ENCODE results near the gene SSUH2. TPM values are rescaled to one million over a fixed set of nuclear protein-coding genes. Genes with fewer than 3 reads are reported as not detected.

SSUH2 gene
- total and polyA plus RNA-seq, 2 of the 13 experiments (the other 11 are each of a cell fraction or from before 2014, with no cell fraction given): 38.1 to 136 TPM

- TF ChIP-seq ZNF790 (CRISPR knock-in tag; IDR thresholded peaks at IDR 0.05; ENCODE audit: borderline replicate concordance) (no peak), RFXAP (CRISPR knock-in tag; IDR thresholded peaks at IDR 0.05; ENCODE audit: borderline replicate concordance) (peak; percentile 81), KMT2A (CRISPR knock-in tag; IDR thresholded peaks at IDR 0.05) (no peak), RFX5 (IDR thresholded peaks at IDR 0.05; ENCODE audit: low read depth, low read length) (peak; percentile 27; the same call in 1 of the 2 replicates), ZNF446 (CRISPR knock-in tag; IDR thresholded peaks at IDR 0.05) (no peak), ZNF138 (CRISPR knock-in tag; IDR thresholded peaks at IDR 0.05; ENCODE audit: low read depth) (no peak), KDM5A (IDR thresholded peaks at IDR 0.05; ENCODE audit: borderline replicate concordance, low read length) (peak; percentile 34; the same call in 1 of the 2 replicates), PPARG (CRISPR knock-in tag; conservative IDR thresholded peaks at IDR 0.05) (peak; percentile 62; the same call in 1 of the 2 replicates), ZNF530 (CRISPR knock-in tag; IDR thresholded peaks at IDR 0.05; ENCODE audit: low read depth) (no peak), ZFP82 (CRISPR knock-in tag; IDR thresholded peaks at IDR 0.05; ENCODE audit: borderline replicate concordance) (no peak), ZNF776 (CRISPR knock-in tag; IDR thresholded peaks at IDR 0.05) (no peak), ZNF674 (CRISPR knock-in tag; IDR thresholded peaks at IDR 0.05; ENCODE audit: low read depth) (no peak), KLF15 (CRISPR knock-in tag; IDR thresholded peaks at IDR 0.05; ENCODE audit: borderline replicate concordance) (no peak), HNRNPUL1 (IDR thresholded peaks at IDR 0.05; ENCODE audit: low read depth, low read length) (no peak), ZNF274 (CRISPR knock-in tag; IDR thresholded peaks at IDR 0.05) (peak; percentile 85), ZBTB8A (CRISPR knock-in tag; IDR thresholded peaks at IDR 0.05; ENCODE audit: borderline replicate concordance, low read depth) (0 out of 2 replicates have a peak, but pooled peaks have one; percentile 57), YEATS2 (CRISPR knock-in tag; IDR thresholded peaks at IDR 0.05; ENCODE audit: borderline replicate concordance) (peak; percentile 76; the same call in 1 of the 2 replicates), NRL (CRISPR knock-in tag; IDR thresholded peaks at IDR 0.05; ENCODE audit: borderline replicate concordance) (peak; percentile 68; the same call in 1 of the 2 replicates), STAT5B (CRISPR knock-in tag; IDR thresholded peaks at IDR 0.05) (no peak), HNRNPH1 (optimal IDR thresholded peaks at IDR 0.05; ENCODE audit: low read depth, low read length) (no peak), HOXA7 (CRISPR knock-in tag; IDR thresholded peaks at IDR 0.05) (no peak)
- TF ChIP-seq, protein P1, sequence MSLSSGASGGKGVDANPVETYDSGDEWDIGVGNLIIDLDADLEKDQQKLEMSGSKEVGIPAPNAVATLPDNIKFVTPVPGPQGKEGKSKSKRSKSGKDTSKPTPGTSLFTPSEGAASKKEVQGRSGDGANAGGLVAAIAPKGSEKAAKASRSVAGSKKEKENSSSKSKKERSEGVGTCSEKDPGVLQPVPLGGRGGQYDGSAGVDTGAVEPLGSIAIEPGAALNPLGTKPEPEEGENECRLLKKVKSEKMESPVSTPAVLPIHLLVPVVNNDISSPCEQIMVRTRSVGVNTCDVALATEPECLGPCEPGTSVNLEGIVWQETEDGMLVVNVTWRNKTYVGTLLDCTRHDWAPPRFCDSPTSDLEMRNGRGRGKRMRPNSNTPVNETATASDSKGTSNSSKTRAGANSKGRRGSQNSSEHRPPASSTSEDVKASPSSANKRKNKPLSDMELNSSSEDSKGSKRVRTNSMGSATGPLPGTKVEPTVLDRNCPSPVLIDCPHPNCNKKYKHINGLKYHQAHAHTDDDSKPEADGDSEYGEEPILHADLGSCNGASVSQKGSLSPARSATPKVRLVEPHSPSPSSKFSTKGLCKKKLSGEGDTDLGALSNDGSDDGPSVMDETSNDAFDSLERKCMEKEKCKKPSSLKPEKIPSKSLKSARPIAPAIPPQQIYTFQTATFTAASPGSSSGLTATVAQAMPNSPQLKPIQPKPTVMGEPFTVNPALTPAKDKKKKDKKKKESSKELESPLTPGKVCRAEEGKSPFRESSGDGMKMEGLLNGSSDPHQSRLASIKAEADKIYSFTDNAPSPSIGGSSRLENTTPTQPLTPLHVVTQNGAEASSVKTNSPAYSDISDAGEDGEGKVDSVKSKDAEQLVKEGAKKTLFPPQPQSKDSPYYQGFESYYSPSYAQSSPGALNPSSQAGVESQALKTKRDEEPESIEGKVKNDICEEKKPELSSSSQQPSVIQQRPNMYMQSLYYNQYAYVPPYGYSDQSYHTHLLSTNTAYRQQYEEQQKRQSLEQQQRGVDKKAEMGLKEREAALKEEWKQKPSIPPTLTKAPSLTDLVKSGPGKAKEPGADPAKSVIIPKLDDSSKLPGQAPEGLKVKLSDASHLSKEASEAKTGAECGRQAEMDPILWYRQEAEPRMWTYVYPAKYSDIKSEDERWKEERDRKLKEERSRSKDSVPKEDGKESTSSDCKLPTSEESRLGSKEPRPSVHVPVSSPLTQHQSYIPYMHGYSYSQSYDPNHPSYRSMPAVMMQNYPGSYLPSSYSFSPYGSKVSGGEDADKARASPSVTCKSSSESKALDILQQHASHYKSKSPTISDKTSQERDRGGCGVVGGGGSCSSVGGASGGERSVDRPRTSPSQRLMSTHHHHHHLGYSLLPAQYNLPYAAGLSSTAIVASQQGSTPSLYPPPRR (CRISPR knock-in tag; IDR thresholded peaks at IDR 0.05; ENCODE audit: borderline replicate concordance): peak; percentile 76
- TF ChIP-seq, protein P2, sequence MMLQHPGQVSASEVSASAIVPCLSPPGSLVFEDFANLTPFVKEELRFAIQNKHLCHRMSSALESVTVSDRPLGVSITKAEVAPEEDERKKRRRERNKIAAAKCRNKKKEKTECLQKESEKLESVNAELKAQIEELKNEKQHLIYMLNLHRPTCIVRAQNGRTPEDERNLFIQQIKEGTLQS (CRISPR knock-in tag; IDR thresholded peaks at IDR 0.05): peak; percentile 79
- TF ChIP-seq, protein P3, sequence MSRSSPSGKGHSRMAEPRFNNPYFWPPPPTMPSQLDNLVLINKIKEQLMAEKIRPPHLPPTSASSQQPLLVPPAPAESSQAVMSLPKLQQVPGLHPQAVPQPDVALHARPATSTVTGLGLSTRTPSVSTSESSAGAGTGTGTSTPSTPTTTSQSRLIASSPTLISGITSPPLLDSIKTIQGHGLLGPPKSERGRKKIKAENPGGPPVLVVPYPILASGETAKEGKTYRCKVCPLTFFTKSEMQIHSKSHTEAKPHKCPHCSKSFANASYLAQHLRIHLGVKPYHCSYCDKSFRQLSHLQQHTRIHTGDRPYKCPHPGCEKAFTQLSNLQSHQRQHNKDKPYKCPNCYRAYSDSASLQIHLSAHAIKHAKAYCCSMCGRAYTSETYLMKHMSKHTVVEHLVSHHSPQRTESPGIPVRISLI (CRISPR knock-in tag; IDR thresholded peaks at IDR 0.05; ENCODE audit: borderline replicate concordance): no peak; the same call in 1 of the 2 replicates
Measured at GRCh38 chr3:8651418-8652323, 7.1 kb upstream of the SSUH2 start (continued).

All from HepG2 (cell line).